GM23338 (cell line): ENCODE results near the gene OR6B3. TPM values are rescaled to one million over a fixed set of nuclear protein-coding genes. Genes with fewer than 3 reads are reported as not detected.

Experiments
- ATAC-seq: fragments of 200-7000 bp; cut with Tn5 transposase; 3 replicates; pipeline ENCODE4 v1.9.1; 2020
- DNase-seq: peaks from one replicate; pipeline ENCODE4 v3.0.0-alpha.2; 2015; ENCODE audit warnings: low spot score
- H2AFZ ChIP-seq: fragments of 200-600 bp; sonication (generic); 2 replicates; pipeline ENCODE4 v1.8.0; 2016; ENCODE audit warnings: antibody characterized with exemption, mild to moderate bottlenecking, moderate library complexity
- H3F3A ChIP-seq: fragments of 200-600 bp; sonication (generic); replicated peaks from 2 replicates; pipeline ENCODE4 v1.8.0; 2017; ENCODE audit warnings: antibody characterized with exemption, mixed run types, low read depth
- H3K27ac ChIP-seq: fragments of 200-600 bp; sonication (generic); 2 replicates; pipeline ENCODE4 v1.6.1; 2016; ENCODE audit warnings: low read depth
- H3K27me3 ChIP-seq: fragments of 200-600 bp; sonication (generic); 2 replicates; pipeline ENCODE4 v1.8.0; 2016; ENCODE audit warnings: mild to moderate bottlenecking, mixed run types, moderate library complexity; ENCODE audit not compliant: insufficient read depth
- H3K36me3 ChIP-seq: fragments of 200-600 bp; sonication (generic); 2 replicates; pipeline ENCODE4 v1.8.0; 2016; ENCODE audit warnings: mild to moderate bottlenecking; ENCODE audit not compliant: insufficient read depth
- H3K4me1 ChIP-seq: fragments of 200-600 bp; sonication (generic); 2 replicates; pipeline ENCODE4 v1.8.0; 2016; ENCODE audit warnings: mild to moderate bottlenecking, moderate library complexity; ENCODE audit not compliant: insufficient read depth
- H3K4me2 ChIP-seq: fragments of 200-600 bp; sonication (generic); 2 replicates; pipeline ENCODE4 v1.7.1; 2017; ENCODE audit warnings: mixed run types
- H3K4me3 ChIP-seq: fragments of 200-600 bp; sonication (generic); 2 replicates; pipeline ENCODE4 v1.6.1; 2016; ENCODE audit warnings: mixed run types
- H3K79me2 ChIP-seq: fragments of 200-600 bp; sonication (generic); replicated peaks from 2 replicates; pipeline ENCODE4 v1.8.0; 2017; ENCODE audit warnings: mild to moderate bottlenecking; ENCODE audit not compliant: insufficient read depth
- H3K9me2 ChIP-seq: fragments of 200-600 bp; sonication (generic); 2 replicates; pipeline ENCODE4 v1.8.0; 2017; ENCODE audit not compliant: insufficient read depth
- H4K20me1 ChIP-seq: fragments of 200-600 bp; sonication (generic); replicated peaks from 2 replicates; pipeline ENCODE4 v1.8.0; 2017; ENCODE audit warnings: mild to moderate bottlenecking; ENCODE audit not compliant: insufficient read depth
- H3K27ac Mint-ChIP-seq: 2 replicates; pipeline ENCODE4 v1.8.0; 2020; ENCODE audit warnings: inconsistent platforms, mild to moderate bottlenecking, moderate library complexity, mixed read lengths
- H3K27me3 Mint-ChIP-seq: 3 replicates; pipeline ENCODE4 v1.8.0; 2022; ENCODE audit warnings: low read depth, mild to moderate bottlenecking, moderate library complexity, mixed read lengths, inconsistent platforms; ENCODE audit not compliant: insufficient read depth, poor library complexity
- H3K36me3 Mint-ChIP-seq: 3 replicates; pipeline ENCODE4 v1.8.0; 2021; ENCODE audit warnings: low read depth, mild to moderate bottlenecking, inconsistent platforms, moderate library complexity, mixed read lengths
- H3K4me1 Mint-ChIP-seq: 3 replicates; pipeline ENCODE4 v1.8.0; 2020; ENCODE audit warnings: mild to moderate bottlenecking, inconsistent platforms, mixed read lengths
- H3K4me3 Mint-ChIP-seq: 3 replicates; pipeline ENCODE4 v1.8.0; 2021; ENCODE audit warnings: moderate library complexity, mild to moderate bottlenecking, inconsistent platforms, mixed read lengths
- H3K9me3 Mint-ChIP-seq: 3 replicates; pipeline ENCODE4 v1.8.0; 2020; ENCODE audit warnings: moderate library complexity, mild to moderate bottlenecking, inconsistent platforms, mixed read lengths
- CREB1 ChIP-seq: fragments of 250-450 bp; sonication (Bioruptor Pico); IDR thresholded peaks from 2 replicates; pipeline ENCODE4 v1.5.0; 2020; ENCODE audit warnings: low read depth, mild to moderate bottlenecking, moderate library complexity
- EZH2 ChIP-seq: fragments of 200-600 bp; sonication (generic); IDR thresholded peaks from one replicate; pipeline ENCODE4 v1.8.0; 2017; ENCODE audit warnings: antibody characterized with exemption, mild to moderate bottlenecking, low read depth; ENCODE audit not compliant: unreplicated experiment
- EZH2phosphoT487 ChIP-seq: fragments of 200-600 bp; sonication (generic); IDR thresholded peaks from one replicate; pipeline ENCODE4 v1.8.1; 2018; ENCODE audit warnings: antibody characterized with exemption; ENCODE audit not compliant: unreplicated experiment
- JUNB ChIP-seq: IDR thresholded peaks from one replicate; pipeline ENCODE4 v1.6.1; 2016; ENCODE audit warnings: antibody characterized with exemption; ENCODE audit not compliant: unreplicated experiment
- NANOG ChIP-seq: IDR thresholded peaks from 2 replicates; pipeline ENCODE4 v1.6.1; 2016; ENCODE audit warnings: antibody characterized with exemption, borderline replicate concordance
- POLR2AphosphoS5 ChIP-seq: IDR thresholded peaks from 2 replicates; pipeline ENCODE4 v1.6.1; 2016; ENCODE audit warnings: antibody characterized with exemption, low read depth
- STAT1 ChIP-seq: IDR thresholded peaks from one replicate; pipeline ENCODE4 v1.6.1; 2016; ENCODE audit warnings: antibody characterized with exemption; ENCODE audit not compliant: unreplicated experiment
- ZNF114 ChIP-seq: fragments of 250-450 bp; sonication (Bioruptor Pico); IDR thresholded peaks from 2 replicates; pipeline ENCODE4 v1.5.0; 2020; ENCODE audit warnings: mild to moderate bottlenecking, moderate library complexity
- ZNF331 ChIP-seq: fragments of 250-450 bp; sonication (Bioruptor Pico); IDR thresholded peaks from 2 replicates; pipeline ENCODE4 v1.5.0; 2020; ENCODE audit warnings: low read depth, mild to moderate bottlenecking, moderate library complexity
- polyA plus RNA-seq: library from polyadenylated mRNA; unstranded; fragments of >200 nt; fragmentation: Nextera tagmentation; extraction: Ambion mirVana; gene quantifications from 2 replicates; pipeline ENCODE4 v1.2.1, GENCODE V29; 2016
- total RNA-seq: library from RNA; depleted of rRNA; stranded (reverse); fragments of >200 nt; shearing (Covaris generic); gene quantifications from 2 replicates; pipeline ENCODE4 v1.2.3, GENCODE V29; 2014
- TF ChIP-seq, protein P1 (sequence below): IDR thresholded peaks from one replicate; pipeline ENCODE4 v1.6.1; 2018; ENCODE audit warnings: antibody characterized with exemption; ENCODE audit not compliant: unreplicated experiment
- TF ChIP-seq, protein P2 (sequence below): IDR thresholded peaks from 2 replicates; pipeline ENCODE4 v1.6.1; 2016; ENCODE audit warnings: antibody characterized with exemption
- TF ChIP-seq, protein P3 (sequence below), 2 experiments: fragments of 200-600 bp in 1 of 2; sonication (generic) in 1 of 2; conservative IDR thresholded peaks; 2 replicates each; pipeline versions ENCODE4 v1.5.1 to v1.6.1; 2016 to 2017; ENCODE audit warnings: antibody characterized with exemption in 2 of 2, low read depth in 2 of 2, mild to moderate bottlenecking in 2 of 2, moderate library complexity in 1 of 2

OR6B3 gene
- total and polyA plus RNA-seq, 2 experiments from 2014 or later: not detected

DNA sequence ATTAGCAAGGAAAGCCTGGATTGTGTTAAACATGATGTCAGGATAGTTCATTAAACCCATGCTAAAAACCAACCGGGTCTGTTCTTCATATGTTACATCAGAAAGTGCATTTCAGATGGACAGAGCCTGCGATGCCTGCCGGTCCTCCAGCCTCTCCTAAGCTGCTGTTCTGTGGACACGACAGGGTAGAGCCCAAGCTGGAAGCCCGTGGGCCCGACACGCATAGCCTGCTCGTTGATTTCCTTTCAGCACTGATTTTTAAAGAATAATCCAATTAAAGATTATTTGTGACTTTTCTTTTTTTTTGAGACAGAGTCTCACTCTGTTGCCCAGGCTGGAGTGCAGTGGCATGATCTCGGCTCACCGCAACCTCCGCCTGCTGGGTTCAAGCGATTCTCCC, 797 bp downstream of the OR6B3 start (continued):
- TF ChIP-seq, protein P1, sequence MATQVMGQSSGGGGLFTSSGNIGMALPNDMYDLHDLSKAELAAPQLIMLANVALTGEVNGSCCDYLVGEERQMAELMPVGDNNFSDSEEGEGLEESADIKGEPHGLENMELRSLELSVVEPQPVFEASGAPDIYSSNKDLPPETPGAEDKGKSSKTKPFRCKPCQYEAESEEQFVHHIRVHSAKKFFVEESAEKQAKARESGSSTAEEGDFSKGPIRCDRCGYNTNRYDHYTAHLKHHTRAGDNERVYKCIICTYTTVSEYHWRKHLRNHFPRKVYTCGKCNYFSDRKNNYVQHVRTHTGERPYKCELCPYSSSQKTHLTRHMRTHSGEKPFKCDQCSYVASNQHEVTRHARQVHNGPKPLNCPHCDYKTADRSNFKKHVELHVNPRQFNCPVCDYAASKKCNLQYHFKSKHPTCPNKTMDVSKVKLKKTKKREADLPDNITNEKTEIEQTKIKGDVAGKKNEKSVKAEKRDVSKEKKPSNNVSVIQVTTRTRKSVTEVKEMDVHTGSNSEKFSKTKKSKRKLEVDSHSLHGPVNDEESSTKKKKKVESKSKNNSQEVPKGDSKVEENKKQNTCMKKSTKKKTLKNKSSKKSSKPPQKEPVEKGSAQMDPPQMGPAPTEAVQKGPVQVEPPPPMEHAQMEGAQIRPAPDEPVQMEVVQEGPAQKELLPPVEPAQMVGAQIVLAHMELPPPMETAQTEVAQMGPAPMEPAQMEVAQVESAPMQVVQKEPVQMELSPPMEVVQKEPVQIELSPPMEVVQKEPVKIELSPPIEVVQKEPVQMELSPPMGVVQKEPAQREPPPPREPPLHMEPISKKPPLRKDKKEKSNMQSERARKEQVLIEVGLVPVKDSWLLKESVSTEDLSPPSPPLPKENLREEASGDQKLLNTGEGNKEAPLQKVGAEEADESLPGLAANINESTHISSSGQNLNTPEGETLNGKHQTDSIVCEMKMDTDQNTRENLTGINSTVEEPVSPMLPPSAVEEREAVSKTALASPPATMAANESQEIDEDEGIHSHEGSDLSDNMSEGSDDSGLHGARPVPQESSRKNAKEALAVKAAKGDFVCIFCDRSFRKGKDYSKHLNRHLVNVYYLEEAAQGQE: no peak
- TF ChIP-seq, protein P2, sequence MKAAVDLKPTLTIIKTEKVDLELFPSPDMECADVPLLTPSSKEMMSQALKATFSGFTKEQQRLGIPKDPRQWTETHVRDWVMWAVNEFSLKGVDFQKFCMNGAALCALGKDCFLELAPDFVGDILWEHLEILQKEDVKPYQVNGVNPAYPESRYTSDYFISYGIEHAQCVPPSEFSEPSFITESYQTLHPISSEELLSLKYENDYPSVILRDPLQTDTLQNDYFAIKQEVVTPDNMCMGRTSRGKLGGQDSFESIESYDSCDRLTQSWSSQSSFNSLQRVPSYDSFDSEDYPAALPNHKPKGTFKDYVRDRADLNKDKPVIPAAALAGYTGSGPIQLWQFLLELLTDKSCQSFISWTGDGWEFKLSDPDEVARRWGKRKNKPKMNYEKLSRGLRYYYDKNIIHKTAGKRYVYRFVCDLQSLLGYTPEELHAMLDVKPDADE: no peak
- TF ChIP-seq NANOG: no peak
- TF ChIP-seq EZH2: no peak
- no peak for TF ChIP-seq POLR2AphosphoS5
- TF ChIP-seq CREB1 (CRISPR knock-in tag): no peak

DNA sequence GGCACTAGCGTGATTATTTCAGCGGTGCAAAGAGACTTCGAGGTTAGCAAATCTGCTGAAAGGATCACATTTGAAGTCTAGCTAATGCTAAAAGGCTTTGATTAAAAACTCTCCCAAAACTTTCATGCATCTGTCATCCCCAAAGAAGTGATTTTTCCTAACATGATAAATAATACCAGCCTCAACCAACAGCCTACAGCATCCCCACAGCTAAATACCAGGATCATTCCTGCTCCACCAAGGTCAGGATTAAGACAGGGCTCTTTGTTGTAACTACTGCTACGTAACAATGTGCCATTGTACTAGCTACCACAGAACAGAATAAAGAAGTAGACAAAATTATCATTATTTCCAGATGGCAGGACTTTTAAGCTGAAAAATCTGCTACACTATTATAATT, 1.6 kb downstream of the OR6B3 start:
- 0 out of 3 replicates have a peak, but pooled peaks have one; percentile 29 for ATAC-seq
- Mint-ChIP-seq H3K27ac (no peak overlapping the region), H3K4me3 (no peak overlapping the region), H3K9me3 (no peaks in the 10 kb centered on the region), H3K27me3 (peaks cover 11% of the 10 kb centered on the region), H3K36me3 (no peaks in the 10 kb centered on the region), H3K4me1 (no peaks in the 10 kb centered on the region; the same call in 2 of the 3 replicates)
- Histone ChIP-seq H3K27me3 (no peaks in the 10 kb centered on the region), H2AFZ (no peak overlapping the region), H3F3A (no peaks in the 10 kb centered on the region), H3K9me2 (no peaks in the 10 kb centered on the region), H3K4me1 (no peaks in the 10 kb centered on the region; the same call in 1 of the 2 replicates), H3K27ac (no peak overlapping the region), H3K36me3 (no peaks in the 10 kb centered on the region), H3K4me3 (no peak overlapping the region), H3K79me2 (no peaks in the 10 kb centered on the region), H3K4me2 (no peak overlapping the region), H4K20me1 (no peaks in the 10 kb centered on the region)
- no peak for DNase-seq
- TF ChIP-seq JUNB: no peak
- no peak for TF ChIP-seq ZNF114 (CRISPR knock-in tag)
- no peak for TF ChIP-seq ZNF331
- TF ChIP-seq CREB1 (CRISPR knock-in tag): no peak
- TF ChIP-seq EZH2phosphoT487: no peak
- no peak for TF ChIP-seq NANOG
- TF ChIP-seq, protein P3, sequence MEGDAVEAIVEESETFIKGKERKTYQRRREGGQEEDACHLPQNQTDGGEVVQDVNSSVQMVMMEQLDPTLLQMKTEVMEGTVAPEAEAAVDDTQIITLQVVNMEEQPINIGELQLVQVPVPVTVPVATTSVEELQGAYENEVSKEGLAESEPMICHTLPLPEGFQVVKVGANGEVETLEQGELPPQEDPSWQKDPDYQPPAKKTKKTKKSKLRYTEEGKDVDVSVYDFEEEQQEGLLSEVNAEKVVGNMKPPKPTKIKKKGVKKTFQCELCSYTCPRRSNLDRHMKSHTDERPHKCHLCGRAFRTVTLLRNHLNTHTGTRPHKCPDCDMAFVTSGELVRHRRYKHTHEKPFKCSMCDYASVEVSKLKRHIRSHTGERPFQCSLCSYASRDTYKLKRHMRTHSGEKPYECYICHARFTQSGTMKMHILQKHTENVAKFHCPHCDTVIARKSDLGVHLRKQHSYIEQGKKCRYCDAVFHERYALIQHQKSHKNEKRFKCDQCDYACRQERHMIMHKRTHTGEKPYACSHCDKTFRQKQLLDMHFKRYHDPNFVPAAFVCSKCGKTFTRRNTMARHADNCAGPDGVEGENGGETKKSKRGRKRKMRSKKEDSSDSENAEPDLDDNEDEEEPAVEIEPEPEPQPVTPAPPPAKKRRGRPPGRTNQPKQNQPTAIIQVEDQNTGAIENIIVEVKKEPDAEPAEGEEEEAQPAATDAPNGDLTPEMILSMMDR (conservative IDR thresholded peaks at IDR 0.05; ENCODE audit: low read depth in 2 of 2): no peak
- TF ChIP-seq STAT1: no peak
- TF ChIP-seq, protein P1: no peak
- TF ChIP-seq, protein P2: no peak
- no peak for TF ChIP-seq EZH2
- no peak for TF ChIP-seq POLR2AphosphoS5
